ENCODE measurements around the gene ABLIM2. TPM values are rescaled to one million over a fixed set of nuclear protein-coding genes. Genes with fewer than 3 reads are reported as not detected.

ABLIM2 gene
- total RNA-seq, 1 donor from 2014 or later: 3.5 TPM

- no peak for DNase-seq (ENCODE audit: low spot score in 2 of 2, unreplicated experiment in 2 of 2)
- Mint-ChIP-seq H3K4me3 (no peak overlapping the region), H3K36me3 (no peaks in the 10 kb centered on the region), H3K27ac (no peak overlapping the region), H3K27me3 (ENCODE audit: low read depth) (peaks cover 7% of the 10 kb centered on the region), H3K9me3 (no peaks in the 10 kb centered on the region), H3K4me1 (peaks cover 31% of the 10 kb centered on the region)
- TF ChIP-seq CTCF (IDR thresholded peaks at IDR 0.05; ENCODE audit: unreplicated experiment): no peak
These were observed 38.1 kb downstream of the ABLIM2 start for GRCh38 chr4:8120501-8120900.

GRCh38 chr4:8119877-8120276 is 38.7 kb downstream of the ABLIM2 start:
- H3K27me3 Mint-ChIP-seq (ENCODE audit: low read depth): peaks cover 7% of the 10 kb centered on the region
- H3K9me3 Mint-ChIP-seq: no peaks in the 10 kb centered on the region
- H3K27ac Mint-ChIP-seq: no peak overlapping the region
- no peaks in the 10 kb centered on the region for H3K36me3 Mint-ChIP-seq
- DNase-seq (ENCODE audit: low spot score in 2 of 2, unreplicated experiment in 2 of 2): no peak
- H3K4me3 Mint-ChIP-seq: no peak overlapping the region
- H3K4me1 Mint-ChIP-seq: peaks cover 31% of the 10 kb centered on the region
- no peak for TF ChIP-seq CTCF (IDR thresholded peaks at IDR 0.05; ENCODE audit: unreplicated experiment)

- H3K4me1 Mint-ChIP-seq: peaks cover 23% of the 10 kb centered on the region
- DNase-seq (ENCODE audit: low spot score in 2 of 2, unreplicated experiment in 2 of 2): no peak
- peaks cover 7% of the 10 kb centered on the region for H3K27me3 Mint-ChIP-seq (ENCODE audit: low read depth)
- H3K36me3 Mint-ChIP-seq: no peaks in the 10 kb centered on the region
- TF ChIP-seq CTCF (IDR thresholded peaks at IDR 0.05; ENCODE audit: unreplicated experiment): no peak
- H3K27ac Mint-ChIP-seq: no peak overlapping the region
- H3K9me3 Mint-ChIP-seq: no peaks in the 10 kb centered on the region
- H3K4me3 Mint-ChIP-seq: no peak overlapping the region
These were observed 40.1 kb downstream of the ABLIM2 start for GRCh38 chr4:8118531-8118930.

GRCh38 chr4:8118035-8118434 is 40.6 kb downstream of the ABLIM2 start:
- no peaks in the 10 kb centered on the region for H3K36me3 Mint-ChIP-seq
- H3K27ac Mint-ChIP-seq: no peak overlapping the region
- DNase-seq (ENCODE audit: low spot score in 2 of 2, unreplicated experiment in 2 of 2): no peak
- no peak overlapping the region for H3K4me3 Mint-ChIP-seq
- no peak for TF ChIP-seq CTCF (IDR thresholded peaks at IDR 0.05; ENCODE audit: unreplicated experiment)
- H3K27me3 Mint-ChIP-seq (ENCODE audit: low read depth): peaks cover 7% of the 10 kb centered on the region
- peaks cover 18% of the 10 kb centered on the region for H3K4me1 Mint-ChIP-seq
- H3K9me3 Mint-ChIP-seq: no peaks in the 10 kb centered on the region

- peaks cover 10% of the 10 kb centered on the region for H3K4me1 Mint-ChIP-seq
- H3K9me3 Mint-ChIP-seq: no peaks in the 10 kb centered on the region
- peaks cover 7% of the 10 kb centered on the region for H3K27me3 Mint-ChIP-seq (ENCODE audit: low read depth)
- no peak for TF ChIP-seq CTCF (IDR thresholded peaks at IDR 0.05; ENCODE audit: unreplicated experiment)
- no peak overlapping the region for H3K4me3 Mint-ChIP-seq
- no peaks in the 10 kb centered on the region for H3K36me3 Mint-ChIP-seq
- H3K27ac Mint-ChIP-seq: no peak overlapping the region
- DNase-seq (ENCODE audit: low spot score in 2 of 2, unreplicated experiment in 2 of 2): no peak
These were observed 41.3 kb downstream of the ABLIM2 start for GRCh38 chr4:8117278-8117682.

GRCh38 chr4:8115916-8116315 is 42.7 kb downstream of the ABLIM2 start:
- TF ChIP-seq CTCF (IDR thresholded peaks at IDR 0.05; ENCODE audit: unreplicated experiment): no peak
- H3K27me3 Mint-ChIP-seq (ENCODE audit: low read depth): peaks cover 9% of the 10 kb centered on the region
- peaks cover 8% of the 10 kb centered on the region for H3K4me1 Mint-ChIP-seq
- H3K9me3 Mint-ChIP-seq: no peaks in the 10 kb centered on the region
- no peak for DNase-seq (ENCODE audit: low spot score in 2 of 2, unreplicated experiment in 2 of 2)
- no peak overlapping the region for H3K27ac Mint-ChIP-seq
- H3K4me3 Mint-ChIP-seq: no peak overlapping the region
- H3K36me3 Mint-ChIP-seq: no peaks in the 10 kb centered on the region

All from mesothelial cell of epicardium (in vitro differentiated cells).